Lower leg skin (tissue), 3 donors: Measurements from ENCODE around the gene NUP93.

Source experiments
- POLR2A ChIP-seq, 2 donors: fragments of 450-650 bp; IDR thresholded peaks; one replicate each; pipeline ENCODE4 v1.6.1; 2016 to 2017; ENCODE audit warnings: antibody characterized with exemption in 2 of 2, mild to moderate bottlenecking in 1 of 2, moderate library complexity in 1 of 2
- TF ChIP-seq, protein P1 (sequence below), 3 donors: fragments of 450-650 bp; IDR thresholded peaks; one replicate each; pipeline ENCODE4 v1.5.1; 2016; ENCODE audit warnings: antibody characterized with exemption in 3 of 3, mild to moderate bottlenecking in 3 of 3, moderate library complexity in 2 of 3

DNA sequence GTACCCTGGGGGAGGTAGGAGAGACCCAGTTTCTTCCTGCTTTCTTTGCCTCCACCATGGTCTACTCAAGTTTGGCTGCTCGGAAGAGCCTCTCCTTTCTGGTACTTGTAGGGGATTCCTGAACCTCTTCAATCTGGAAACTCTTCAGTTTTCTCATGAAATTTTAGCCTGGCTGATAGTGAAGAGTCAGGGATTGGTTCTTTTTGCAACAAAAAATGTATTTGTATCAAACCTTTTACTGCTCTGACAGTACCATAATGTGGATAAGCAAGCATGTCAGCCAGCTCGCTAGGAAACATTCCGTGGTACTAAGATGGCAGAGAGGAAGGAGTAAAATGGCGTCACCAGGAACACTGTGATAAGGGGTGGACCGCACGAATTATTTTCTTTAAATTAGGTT lies 55.4 kb downstream of the NUP93 start:
- TF ChIP-seq POLR2A (IDR thresholded peaks at IDR 0.05) = no peak
- TF ChIP-seq, protein P1, sequence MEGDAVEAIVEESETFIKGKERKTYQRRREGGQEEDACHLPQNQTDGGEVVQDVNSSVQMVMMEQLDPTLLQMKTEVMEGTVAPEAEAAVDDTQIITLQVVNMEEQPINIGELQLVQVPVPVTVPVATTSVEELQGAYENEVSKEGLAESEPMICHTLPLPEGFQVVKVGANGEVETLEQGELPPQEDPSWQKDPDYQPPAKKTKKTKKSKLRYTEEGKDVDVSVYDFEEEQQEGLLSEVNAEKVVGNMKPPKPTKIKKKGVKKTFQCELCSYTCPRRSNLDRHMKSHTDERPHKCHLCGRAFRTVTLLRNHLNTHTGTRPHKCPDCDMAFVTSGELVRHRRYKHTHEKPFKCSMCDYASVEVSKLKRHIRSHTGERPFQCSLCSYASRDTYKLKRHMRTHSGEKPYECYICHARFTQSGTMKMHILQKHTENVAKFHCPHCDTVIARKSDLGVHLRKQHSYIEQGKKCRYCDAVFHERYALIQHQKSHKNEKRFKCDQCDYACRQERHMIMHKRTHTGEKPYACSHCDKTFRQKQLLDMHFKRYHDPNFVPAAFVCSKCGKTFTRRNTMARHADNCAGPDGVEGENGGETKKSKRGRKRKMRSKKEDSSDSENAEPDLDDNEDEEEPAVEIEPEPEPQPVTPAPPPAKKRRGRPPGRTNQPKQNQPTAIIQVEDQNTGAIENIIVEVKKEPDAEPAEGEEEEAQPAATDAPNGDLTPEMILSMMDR (IDR thresholded peaks at IDR 0.05) = no peak
